Natural killer cell treated with Interleukin-12 subunit alpha and Interleukin-12 subunit beta and Interleukin-15 and Interleukin-18, amount 100 ng/mL, for 72 hours (primary cell): ENCODE measurements around the gene PFKP. TPM values are rescaled to one million over a fixed set of nuclear protein-coding genes. Genes with fewer than 3 reads are reported as not detected.

Experiments used
- ATAC-seq, 2 donors: fragments of 150-1000 bp; cut with Tn5 transposase in 1 of 2; sonication (Bioruptor Pico), chemical (Tn5 transposase) in 1 of 2; 2 replicates each; pipeline ENCODE4 v1.10.0; 2021
- DNase-seq: peaks from one replicate; pipeline ENCODE4 v3.0.0; 2022; ENCODE audit warnings: low spot score
- H3K27ac Mint-ChIP-seq, 2 donors: 1 replicate in 1 of 2; 2 replicates in 1 of 2; pipeline ENCODE4 v1.8.0; 2022; ENCODE audit warnings: mixed read lengths in 2 of 2, mild to moderate bottlenecking in 1 of 2, moderate library complexity in 1 of 2
- H3K27me3 Mint-ChIP-seq, 2 donors: 1 replicate in 1 of 2; 2 replicates in 1 of 2; pipeline ENCODE4 v1.8.0; 2022; ENCODE audit warnings: mixed read lengths in 2 of 2
- H3K36me3 Mint-ChIP-seq: one replicate; pipeline ENCODE4 v1.8.0; 2022; ENCODE audit warnings: mixed read lengths
- H3K4me1 Mint-ChIP-seq, 2 donors: 1 replicate in 1 of 2; 2 replicates in 1 of 2; pipeline ENCODE4 v1.8.0; 2022; ENCODE audit warnings: low read depth in 2 of 2, mixed read lengths in 2 of 2, mild to moderate bottlenecking in 1 of 2
- H3K4me3 Mint-ChIP-seq: one replicate; pipeline ENCODE4 v1.8.0; 2022; ENCODE audit warnings: mixed read lengths
- H3K9me3 Mint-ChIP-seq: 2 replicates; pipeline ENCODE4 v1.8.0; 2022; ENCODE audit warnings: mixed read lengths
- total RNA-seq, 2 donors: library from RNA; stranded (reverse); gene quantifications; one replicate each; pipeline ENCODE4 v1.2.3, GENCODE V29; 2022

The PFKP gene
- total RNA-seq, 2 donors from 2014 or later = 199 to 239 TPM

- DNase-seq = no peak
- ATAC-seq = no peak
- peaks cover 6 to 19% of the 10 kb centered on the region in 2 donors for H3K4me1 Mint-ChIP-seq
- peaks cover 7% of the 10 kb centered on the region for H3K36me3 Mint-ChIP-seq
- no peak overlapping the region for H3K4me3 Mint-ChIP-seq
- H3K27me3 Mint-ChIP-seq = no peaks in the 10 kb centered on the region
- H3K9me3 Mint-ChIP-seq = no peaks in the 10 kb centered on the region
- no peak overlapping the region for H3K27ac Mint-ChIP-seq
Measured at GRCh38 chr10:3085785-3086567, 18.6 kb downstream of the PFKP start.

- H3K4me3 Mint-ChIP-seq = peak overlapping the region; percentile 74
- H3K27me3 Mint-ChIP-seq = no peaks in the 10 kb centered on the region
- peak overlapping the region in 1 of 2 donors; percentile 99 for H3K27ac Mint-ChIP-seq
- DNase-seq = no peak
- no peak for ATAC-seq
- no peaks in the 10 kb centered on the region for H3K36me3 Mint-ChIP-seq
- no peaks in the 10 kb centered on the region for H3K9me3 Mint-ChIP-seq
- peaks cover 33 to 55% of the 10 kb centered on the region in 2 donors for H3K4me1 Mint-ChIP-seq
Measured at GRCh38 chr10:3090388-3090787, 23.0 kb downstream of the PFKP start.

GRCh38 chr10:3090914-3091787 lies 23.8 kb downstream of the PFKP start:
- no peak for DNase-seq
- Mint-ChIP-seq H3K9me3 (no peaks in the 10 kb centered on the region), H3K27ac (peak overlapping the region; percentile 94 to 99), H3K4me3 (peak overlapping the region; percentile 74), H3K27me3 (no peaks in the 10 kb centered on the region), H3K4me1 (peaks cover 39 to 62% of the 10 kb centered on the region in 2 donors), H3K36me3 (no peaks in the 10 kb centered on the region)
- peak; percentile 22 to 43 for ATAC-seq

- DNase-seq = no peak
- no peak for ATAC-seq
- no peaks in the 10 kb centered on the region for H3K36me3 Mint-ChIP-seq
- H3K9me3 Mint-ChIP-seq = no peaks in the 10 kb centered on the region
- peak overlapping the region; percentile 94 to 99 for H3K27ac Mint-ChIP-seq
- H3K27me3 Mint-ChIP-seq = no peaks in the 10 kb centered on the region
- H3K4me3 Mint-ChIP-seq = peak overlapping the region; percentile 74
- peaks cover 40 to 67% of the 10 kb centered on the region in 2 donors for H3K4me1 Mint-ChIP-seq
Measured at GRCh38 chr10:3091921-3092320, 24.6 kb downstream of the PFKP start.

- H3K4me1 Mint-ChIP-seq = peaks cover 43 to 77% of the 10 kb centered on the region in 2 donors
- H3K27ac Mint-ChIP-seq = peak overlapping the region; percentile 94 to 99
- DNase-seq (no peak), ATAC-seq (no peak)
- peak overlapping the region; percentile 79 for H3K4me3 Mint-ChIP-seq
- H3K36me3 Mint-ChIP-seq = peaks cover under 1% of the 10 kb centered on the region
- H3K27me3 Mint-ChIP-seq = no peaks in the 10 kb centered on the region
- no peaks in the 10 kb centered on the region for H3K9me3 Mint-ChIP-seq
Measured at GRCh38 chr10:3093996-3094395, 26.6 kb downstream of the PFKP start.

GRCh38 chr10:3094609-3095036 lies 27.3 kb downstream of the PFKP start:
- no peaks in the 10 kb centered on the region for H3K9me3 Mint-ChIP-seq
- no peaks in the 10 kb centered on the region for H3K27me3 Mint-ChIP-seq
- no peak for DNase-seq
- ATAC-seq = no peak
- peaks cover 49 to 83% of the 10 kb centered on the region in 2 donors for H3K4me1 Mint-ChIP-seq
- peak overlapping the region; percentile 94 to 99 for H3K27ac Mint-ChIP-seq
- H3K36me3 Mint-ChIP-seq = peaks cover 6% of the 10 kb centered on the region
- H3K4me3 Mint-ChIP-seq = peak overlapping the region; percentile 79

GRCh38 chr10:3095373-3096139 lies 28.2 kb downstream of the PFKP start:
- Mint-ChIP-seq H3K4me1 (peaks cover 55 to 78% of the 10 kb centered on the region in 2 donors), H3K4me3 (peak overlapping the region; percentile 79), H3K27ac (peak overlapping the region; percentile 94 to 99), H3K9me3 (no peaks in the 10 kb centered on the region), H3K27me3 (no peaks in the 10 kb centered on the region), H3K36me3 (peaks cover 10% of the 10 kb centered on the region)
- peak; percentile 86 for ATAC-seq
- DNase-seq = peak; percentile 77

- H3K9me3 Mint-ChIP-seq = no peaks in the 10 kb centered on the region
Measured at GRCh38 chr10:3096149-3096548, 28.8 kb downstream of the PFKP start.

GRCh38 chr10:3097160-3097559 lies 29.8 kb downstream of the PFKP start:
- Mint-ChIP-seq H3K36me3 (peaks cover 10% of the 10 kb centered on the region), H3K27ac (peak overlapping the region; percentile 59 to 75), H3K4me3 (peak overlapping the region; percentile 30), H3K4me1 (peaks cover 48 to 62% of the 10 kb centered on the region in 2 donors), H3K9me3 (no peaks in the 10 kb centered on the region), H3K27me3 (no peaks in the 10 kb centered on the region)
- ATAC-seq (no peak), DNase-seq (no peak)

More at GRCh38 chr10:3096149-3096548, 28.8 kb downstream of the PFKP start:
- ATAC-seq (peak; percentile 50 to 60), DNase-seq (no peak)
- peaks cover 55 to 72% of the 10 kb centered on the region in 2 donors for H3K4me1 Mint-ChIP-seq
- peaks cover 10% of the 10 kb centered on the region for H3K36me3 Mint-ChIP-seq
- peak overlapping the region; percentile 79 for H3K4me3 Mint-ChIP-seq
- H3K27ac Mint-ChIP-seq = peak overlapping the region; percentile 94 to 99
- H3K27me3 Mint-ChIP-seq = no peaks in the 10 kb centered on the region

- DNase-seq (no peak), ATAC-seq (no peak)
- Mint-ChIP-seq H3K27ac (peak overlapping the region; percentile 9 to 28), H3K4me3 (no peak overlapping the region), H3K36me3 (peaks cover 10% of the 10 kb centered on the region), H3K27me3 (no peaks in the 10 kb centered on the region), H3K4me1 (peaks cover 38 to 49% of the 10 kb centered on the region in 2 donors), H3K9me3 (no peaks in the 10 kb centered on the region)
Measured at GRCh38 chr10:3098689-3099088, 31.3 kb downstream of the PFKP start.

GRCh38 chr10:3099291-3100092 lies 32.1 kb downstream of the PFKP start:
- ATAC-seq (peak in 1 of 2 donors; percentile 17), DNase-seq (no peak)
- H3K27me3 Mint-ChIP-seq = no peaks in the 10 kb centered on the region
- peak overlapping the region; percentile 9 to 28 for H3K27ac Mint-ChIP-seq
- peaks cover 10% of the 10 kb centered on the region for H3K36me3 Mint-ChIP-seq
- H3K4me1 Mint-ChIP-seq = peaks cover 30 to 41% of the 10 kb centered on the region in 2 donors
- peak overlapping the region; percentile 41 for H3K4me3 Mint-ChIP-seq
- no peaks in the 10 kb centered on the region for H3K9me3 Mint-ChIP-seq

- Mint-ChIP-seq H3K27ac (no peak overlapping the region), H3K36me3 (peaks cover 10% of the 10 kb centered on the region), H3K9me3 (no peaks in the 10 kb centered on the region)
Measured at GRCh38 chr10:3100093-3100792, 32.9 kb downstream of the PFKP start.

More at GRCh38 chr10:3100093-3100792, 32.9 kb downstream of the PFKP start:
- ATAC-seq = no peak
- H3K4me3 Mint-ChIP-seq = no peak overlapping the region
- no peaks in the 10 kb centered on the region for H3K27me3 Mint-ChIP-seq
- DNase-seq = no peak
- peaks cover 26 to 33% of the 10 kb centered on the region in 2 donors for H3K4me1 Mint-ChIP-seq
